OCI-LY7 (cell line): ENCODE measurements around the gene PLEKHM3. TPM values are rescaled to one million over a fixed set of nuclear protein-coding genes. Genes with fewer than 3 reads are reported as not detected.

ENCODE experiments used
- BruUV-seq: library from RNA; stranded (reverse); fragments of 400-500 nt; replicated peaks from 2 replicates; lab custom pipeline; 2021; lab: Mats Ljungman, UMichigan
- CTCF ChIA-PET: fragments of 300-600 bp; sonication (Branson Sonifier 250); formaldehyde crosslinking; loops from one replicate; lab custom pipeline; 2022; ENCODE audit warnings: antibody characterized with exemption; ENCODE audit not compliant: unreplicated experiment; lab: Charles Lee
- POLR2A ChIA-PET: fragments of 300-600 bp; sonication (Branson Sonifier 250); formaldehyde crosslinking; loops from one replicate; lab custom pipeline; 2022; ENCODE audit warnings: antibody characterized with exemption; lab: Charles Lee
- DNase-seq: peaks from one replicate; pipeline ENCODE4 v3.0.0-alpha.2; 2015; ENCODE audit warnings: low spot score
- H2AFZ ChIP-seq: fragments of 200-600 bp; sonication (generic), shearing (Covaris generic); 2 replicates; pipeline ENCODE4 v1.6.1; 2014; ENCODE audit warnings: mild to moderate bottlenecking, antibody characterized with exemption, low read length, moderate library complexity
- H3K27ac ChIP-seq: fragments of 200-600 bp; sonication (generic); 2 replicates; pipeline ENCODE4 v1.5.1; 2014; ENCODE audit warnings: mixed run types, low read depth, mild to moderate bottlenecking, moderate library complexity, low read length, inconsistent platforms; ENCODE audit not compliant: poor library complexity, severe bottlenecking
- H3K36me3 ChIP-seq: fragments of 200-600 bp; sonication (generic); 2 replicates; pipeline ENCODE4 v1.6.1; 2014; ENCODE audit warnings: mild to moderate bottlenecking, antibody characterized with exemption, low read length, moderate library complexity, mixed read lengths; ENCODE audit not compliant: insufficient read depth
- H3K4me1 ChIP-seq: fragments of 200-600 bp; sonication (generic); 2 replicates; pipeline ENCODE4 v1.5.1; 2014; ENCODE audit warnings: mild to moderate bottlenecking, low read length; ENCODE audit not compliant: insufficient read depth, poor library complexity, severe bottlenecking
- H3K4me2 ChIP-seq: fragments of 200-600 bp; sonication (generic); 2 replicates; pipeline ENCODE4 v1.6.1; 2014; ENCODE audit warnings: mild to moderate bottlenecking, low read length
- H3K4me3 ChIP-seq: fragments of 200-600 bp; sonication (generic); 2 replicates; pipeline ENCODE4 v1.5.1; 2014; ENCODE audit warnings: mild to moderate bottlenecking, low read depth, low read length; ENCODE audit not compliant: poor library complexity, severe bottlenecking
- H3K79me2 ChIP-seq: fragments of 200-600 bp; sonication (generic); 2 replicates; pipeline ENCODE4 v1.6.1; 2016; ENCODE audit warnings: low read depth, mild to moderate bottlenecking, low read length, moderate library complexity, mixed read lengths; ENCODE audit not compliant: insufficient read depth
- H3K9me2 ChIP-seq: fragments of 200-600 bp; sonication (generic); 2 replicates; pipeline ENCODE4 v1.6.1; 2016; ENCODE audit warnings: mild to moderate bottlenecking, low read length, mixed read lengths; ENCODE audit not compliant: insufficient read depth
- H3K9me3 ChIP-seq: fragments of 200-600 bp; sonication (generic); 2 replicates; pipeline ENCODE4 v1.6.1; 2014; ENCODE audit warnings: mild to moderate bottlenecking, mixed run types, low read length, mixed read lengths
- H4K20me1 ChIP-seq: fragments of 200-600 bp; sonication (generic); 2 replicates; pipeline ENCODE4 v1.6.1; 2014; ENCODE audit warnings: mild to moderate bottlenecking, antibody characterized with exemption, low read length, moderate library complexity, mixed read lengths; ENCODE audit not compliant: insufficient read depth
- EZH2phosphoT487 ChIP-seq: fragments of 200-600 bp; sonication (generic); IDR thresholded peaks from 2 replicates; pipeline ENCODE4 v1.6.1; 2018; ENCODE audit warnings: low read depth, borderline replicate concordance, mild to moderate bottlenecking, mixed run types, antibody characterized with exemption, low read length, moderate library complexity, mixed read lengths
- intact Hi-C: fragments of 100-400 bp; cut with micrococcal nuclease; formaldehyde crosslinking; loops from one replicate; pipeline ENCODE4 v1.10.0; 2022; ENCODE audit not compliant: unreplicated experiment
- total RNA-seq, 2 experiments: library from RNA; depleted of rRNA in 1 of 2; stranded (reverse); fragments of >200 nt in 1 of 2; shearing (Covaris generic) in 1 of 2; gene quantifications; 2 replicates each; pipeline ENCODE4 v1.2.3, GENCODE V29; 2014 to 2022
- TF ChIP-seq, protein P1 (sequence below): fragments of 200-600 bp; sonication (generic); conservative IDR thresholded peaks from 2 replicates; pipeline ENCODE4 v1.5.1; 2014; ENCODE audit warnings: mild to moderate bottlenecking, antibody characterized with exemption, low read length, moderate library complexity, mixed read lengths

PLEKHM3 gene
- total RNA-seq, 2 experiments from 2014 or later: 3.7 to 6.3 TPM

GRCh38 chr2:207929923-207930322 is 95.4 kb downstream of the PLEKHM3 start:
- intact Hi-C loops: no loop called here
- no peaks in the 10 kb centered on the region for H3K79me2 ChIP-seq
- H3K4me1 ChIP-seq: no peaks in the 10 kb centered on the region
- no peak overlapping the region for H3K4me2 ChIP-seq
- CTCF ChIA-PET: no interaction called here
- no peaks in the 10 kb centered on the region for H3K36me3 ChIP-seq
- H3K27ac ChIP-seq: no peak overlapping the region
- H3K4me3 ChIP-seq: no peak overlapping the region
- no peak overlapping the region for H2AFZ ChIP-seq
- no peak for TF ChIP-seq EZH2phosphoT487
- TF ChIP-seq, protein P1, sequence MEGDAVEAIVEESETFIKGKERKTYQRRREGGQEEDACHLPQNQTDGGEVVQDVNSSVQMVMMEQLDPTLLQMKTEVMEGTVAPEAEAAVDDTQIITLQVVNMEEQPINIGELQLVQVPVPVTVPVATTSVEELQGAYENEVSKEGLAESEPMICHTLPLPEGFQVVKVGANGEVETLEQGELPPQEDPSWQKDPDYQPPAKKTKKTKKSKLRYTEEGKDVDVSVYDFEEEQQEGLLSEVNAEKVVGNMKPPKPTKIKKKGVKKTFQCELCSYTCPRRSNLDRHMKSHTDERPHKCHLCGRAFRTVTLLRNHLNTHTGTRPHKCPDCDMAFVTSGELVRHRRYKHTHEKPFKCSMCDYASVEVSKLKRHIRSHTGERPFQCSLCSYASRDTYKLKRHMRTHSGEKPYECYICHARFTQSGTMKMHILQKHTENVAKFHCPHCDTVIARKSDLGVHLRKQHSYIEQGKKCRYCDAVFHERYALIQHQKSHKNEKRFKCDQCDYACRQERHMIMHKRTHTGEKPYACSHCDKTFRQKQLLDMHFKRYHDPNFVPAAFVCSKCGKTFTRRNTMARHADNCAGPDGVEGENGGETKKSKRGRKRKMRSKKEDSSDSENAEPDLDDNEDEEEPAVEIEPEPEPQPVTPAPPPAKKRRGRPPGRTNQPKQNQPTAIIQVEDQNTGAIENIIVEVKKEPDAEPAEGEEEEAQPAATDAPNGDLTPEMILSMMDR: no peak
- no peak for DNase-seq
- POLR2A ChIA-PET: interaction anchor here (0.6 to 1.0 kb wide), 6 partner anchors 13 to 955 kb away, joined by 3 to 4 read pairs (median 3); no protein-coding TSS in a partner anchor
- BruUV-seq: no TSS peak
- H3K9me2 ChIP-seq: no peaks in the 10 kb centered on the region
- no peaks in the 10 kb centered on the region for H3K9me3 ChIP-seq
- H4K20me1 ChIP-seq: no peaks in the 10 kb centered on the region

- Histone ChIP-seq H3K79me2 (no peaks in the 10 kb centered on the region), H3K4me3 (no peak overlapping the region), H3K36me3 (no peaks in the 10 kb centered on the region), H3K4me1 (no peaks in the 10 kb centered on the region), H2AFZ (no peak overlapping the region), H3K27ac (no peak overlapping the region), H3K9me3 (no peaks in the 10 kb centered on the region), H3K9me2 (no peaks in the 10 kb centered on the region), H4K20me1 (no peaks in the 10 kb centered on the region), H3K4me2 (no peak overlapping the region)
- POLR2A ChIA-PET: no interaction called here
- CTCF ChIA-PET: no interaction called here
- intact Hi-C loops: no loop called here
- TF ChIP-seq, protein P1: no peak
- no peak for TF ChIP-seq EZH2phosphoT487
- DNase-seq: no peak
- no TSS peak for BruUV-seq
Observed at GRCh38 chr2:207928079-207928478, 97.2 kb downstream of the PLEKHM3 start.

GRCh38 chr2:207926989-207927300 is 98.4 kb downstream of the PLEKHM3 start:
- TF ChIP-seq, protein P1: no peak
- no peak for TF ChIP-seq EZH2phosphoT487
- no peaks in the 10 kb centered on the region for H3K4me1 ChIP-seq
- ChIA-PET CTCF (no interaction called here), POLR2A (no interaction called here)
- intact Hi-C loops: no loop called here
- no peak overlapping the region for H2AFZ ChIP-seq
- H3K4me2 ChIP-seq: no peak overlapping the region
- H3K79me2 ChIP-seq: no peaks in the 10 kb centered on the region
- H3K27ac ChIP-seq: no peak overlapping the region
- no peaks in the 10 kb centered on the region for H3K36me3 ChIP-seq
- no TSS peak for BruUV-seq
- DNase-seq: no peak
- no peak overlapping the region for H3K4me3 ChIP-seq
- H3K9me3 ChIP-seq: no peaks in the 10 kb centered on the region
- no peaks in the 10 kb centered on the region for H4K20me1 ChIP-seq
- H3K9me2 ChIP-seq: no peaks in the 10 kb centered on the region
